HG02885 (cell line): ENCODE results near the gene PLB1.
"Not testable (repeated sequence)": the region's sequence is repeated elsewhere in the genome, so short reads cannot be mapped to it uniquely, and the experiment has no call there.

Experiments
- ATAC-seq: cut with Tn5 transposase; IDR thresholded peaks from one replicate; pipeline ENCODE4 v1.9.1; 2021; ENCODE audit warnings: mild to moderate bottlenecking; ENCODE audit not compliant: unreplicated experiment, poor library complexity

PLB1 gene

GRCh38 chr2:28463211-28463816 lies 32.5 kb upstream of the PLB1 start:
- no peak for ATAC-seq

GRCh38 chr2:28463893-28464292 lies 32.0 kb upstream of the PLB1 start:
- ATAC-seq = no peak

GRCh38 chr2:28465148-28465885 lies 30.5 kb upstream of the PLB1 start:
- no peak for ATAC-seq

- ATAC-seq = no peak
Measured at GRCh38 chr2:28469304-28469703, 26.6 kb upstream of the PLB1 start.

- ATAC-seq = no peak
Measured at GRCh38 chr2:28469947-28470535, 25.8 kb upstream of the PLB1 start.

- no peak for ATAC-seq
Measured at GRCh38 chr2:28470759-28471158, 25.1 kb upstream of the PLB1 start.

DNA sequence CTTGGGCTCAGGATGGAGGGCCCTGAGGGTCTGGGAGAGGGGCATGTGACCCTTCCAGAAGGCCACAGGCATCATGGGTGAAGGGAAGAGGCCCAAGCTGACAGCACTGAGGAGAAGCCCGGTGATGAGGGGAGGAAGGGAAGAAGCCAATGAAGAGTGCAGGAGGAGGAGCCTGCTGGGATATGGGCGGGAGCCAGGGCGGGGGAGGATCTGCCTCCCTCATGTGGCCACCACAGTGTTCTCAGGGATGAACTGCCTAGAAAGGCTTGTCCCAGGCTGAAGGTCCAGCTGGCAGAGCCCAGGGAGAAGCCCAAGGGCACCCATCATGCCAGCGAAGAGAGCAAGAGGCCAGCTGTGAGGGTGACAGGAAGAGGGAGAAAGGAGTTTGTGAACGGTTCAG lies 24.6 kb upstream of the PLB1 start:
- ATAC-seq = no peak

- no peak for ATAC-seq
Measured at GRCh38 chr2:28471701-28472236, 24.1 kb upstream of the PLB1 start.

DNA sequence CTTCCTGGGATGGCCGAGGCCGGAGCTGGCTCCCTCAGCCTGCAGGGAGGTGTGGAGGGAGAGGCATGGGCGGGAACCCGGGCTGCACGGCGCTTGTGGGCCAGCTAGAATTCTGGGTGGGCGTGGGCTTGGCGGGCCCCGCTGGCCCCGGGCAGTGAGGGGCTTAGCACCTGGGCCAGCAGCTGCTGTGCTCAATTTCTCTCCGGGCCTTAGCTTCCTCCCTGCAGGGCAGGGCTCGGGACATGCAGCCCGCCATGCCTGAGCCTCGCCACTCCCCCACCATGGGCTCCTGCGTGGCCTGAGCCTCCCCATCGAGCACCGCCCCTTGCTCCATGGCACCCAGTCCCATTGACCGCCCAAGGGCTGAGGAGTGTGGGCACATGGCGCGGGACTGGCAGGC lies 23.2 kb upstream of the PLB1 start:
- ATAC-seq = not testable (repeated sequence)

GRCh38 chr2:28475088-28475595 lies 20.7 kb upstream of the PLB1 start:
- no peak for ATAC-seq

- no peak for ATAC-seq
Measured at GRCh38 chr2:28477087-28477486, 18.8 kb upstream of the PLB1 start.

- ATAC-seq = no peak
Measured at GRCh38 chr2:28477645-28478044, 18.2 kb upstream of the PLB1 start.

DNA sequence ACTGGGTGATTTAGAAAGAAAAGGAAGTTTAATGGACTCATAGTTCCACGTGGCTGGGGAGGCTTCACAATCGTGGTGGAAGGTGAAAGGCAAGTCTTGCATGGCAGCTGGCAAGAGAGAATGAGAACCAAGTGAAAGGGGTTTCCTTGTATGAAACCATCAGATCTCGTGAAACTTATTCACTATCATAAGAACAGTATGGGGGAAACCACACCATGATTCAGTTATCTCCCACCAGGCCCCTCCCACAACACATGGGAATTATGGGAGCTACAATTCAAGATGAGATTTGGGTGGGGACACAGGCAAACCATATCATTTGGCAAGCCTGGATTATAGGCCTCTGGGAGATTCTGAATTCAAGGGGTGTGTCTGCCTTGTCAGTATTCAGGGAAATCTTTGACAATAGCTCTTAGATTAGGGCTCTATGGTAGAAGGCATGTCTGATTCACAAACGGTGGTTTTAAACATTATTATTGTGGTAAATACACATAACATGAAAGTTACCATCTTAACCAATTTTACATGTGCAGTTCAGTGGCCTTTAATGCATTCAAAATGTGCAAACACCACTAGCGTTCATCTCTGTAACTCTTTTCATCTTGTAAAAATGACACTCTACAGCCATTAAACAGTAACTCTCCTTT lies 15.3 kb upstream of the PLB1 start:
- no peak for ATAC-seq

GRCh38 chr2:28481905-28482304 lies 14.0 kb upstream of the PLB1 start:
- ATAC-seq = no peak

DNA sequence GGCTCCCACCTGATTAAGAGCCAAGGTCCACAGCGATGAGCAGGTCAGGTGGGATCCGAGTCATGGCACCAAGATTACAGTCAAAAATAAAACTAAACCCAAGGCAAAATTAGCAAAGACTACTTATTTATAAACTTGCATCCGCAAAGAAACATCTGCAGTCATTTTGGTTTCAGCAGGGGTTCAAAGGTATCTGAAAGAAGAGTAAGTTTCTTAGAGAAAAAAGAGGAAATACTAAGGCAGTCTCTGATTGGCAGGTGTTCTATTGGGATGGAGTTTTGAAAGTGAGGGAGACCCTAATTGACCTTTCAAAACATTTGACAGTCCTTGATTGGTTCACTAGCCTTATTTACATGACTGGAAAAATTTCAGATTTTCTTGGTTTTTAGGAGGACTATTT lies 11.0 kb upstream of the PLB1 start:
- ATAC-seq = no peak

- ATAC-seq = no peak
Measured at GRCh38 chr2:28486526-28486925, 9.3 kb upstream of the PLB1 start.

DNA sequence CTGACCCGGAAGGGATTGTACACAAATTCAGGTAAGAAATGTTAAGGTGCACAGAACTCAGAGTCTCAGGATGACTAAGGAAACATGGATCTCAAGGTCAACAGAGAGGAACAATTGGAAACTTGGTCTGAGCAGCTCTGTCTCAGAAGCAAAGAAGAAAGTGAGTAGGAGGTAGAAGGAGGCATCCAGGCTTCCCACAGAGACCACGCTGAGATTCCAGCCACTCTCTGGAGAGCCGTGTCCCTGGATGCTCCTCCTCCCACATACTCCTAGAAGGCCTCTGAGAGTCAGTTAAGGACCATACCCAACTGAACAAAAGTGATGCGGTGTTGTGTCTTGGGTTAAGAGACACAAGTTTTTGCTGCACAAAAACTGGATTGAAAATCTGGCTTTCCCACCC lies 8.6 kb upstream of the PLB1 start:
- ATAC-seq = no peak

- ATAC-seq = no peak
Measured at GRCh38 chr2:28488083-28488830, 7.6 kb upstream of the PLB1 start.

DNA sequence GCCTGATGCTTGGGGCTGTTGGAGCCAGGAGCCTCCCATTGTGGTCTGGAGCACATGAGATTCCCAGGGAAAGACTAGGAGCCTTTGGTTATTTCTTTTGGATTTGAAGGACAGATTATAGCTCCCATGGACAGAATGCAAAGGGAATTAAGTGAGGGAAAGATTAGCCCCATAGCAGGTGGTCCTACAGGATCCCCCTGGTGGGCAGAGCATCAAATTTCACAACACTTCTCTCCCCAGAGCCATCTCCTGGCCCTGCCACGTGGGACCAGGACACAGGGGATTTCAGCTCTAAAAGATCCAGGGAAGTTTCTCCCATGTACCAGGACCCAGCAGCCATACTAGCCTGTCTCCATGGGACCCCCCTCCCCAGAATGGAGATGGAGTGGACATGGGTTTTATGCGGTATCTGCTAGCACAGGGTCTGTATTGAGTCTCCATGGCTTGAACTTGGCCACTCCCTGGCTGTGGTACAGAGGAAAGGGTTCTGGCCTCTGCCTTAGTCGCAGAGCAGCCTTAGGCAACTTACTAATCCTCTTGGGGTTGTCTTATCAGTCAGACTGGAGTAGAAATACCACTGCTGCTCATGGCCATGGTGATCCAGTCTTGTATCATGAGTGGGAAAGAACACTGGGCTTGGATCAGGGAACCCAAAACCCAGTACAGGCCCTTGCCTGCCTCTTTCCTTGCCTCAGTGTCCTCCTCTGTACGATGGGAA lies 6.8 kb upstream of the PLB1 start:
- ATAC-seq = no peak

DNA sequence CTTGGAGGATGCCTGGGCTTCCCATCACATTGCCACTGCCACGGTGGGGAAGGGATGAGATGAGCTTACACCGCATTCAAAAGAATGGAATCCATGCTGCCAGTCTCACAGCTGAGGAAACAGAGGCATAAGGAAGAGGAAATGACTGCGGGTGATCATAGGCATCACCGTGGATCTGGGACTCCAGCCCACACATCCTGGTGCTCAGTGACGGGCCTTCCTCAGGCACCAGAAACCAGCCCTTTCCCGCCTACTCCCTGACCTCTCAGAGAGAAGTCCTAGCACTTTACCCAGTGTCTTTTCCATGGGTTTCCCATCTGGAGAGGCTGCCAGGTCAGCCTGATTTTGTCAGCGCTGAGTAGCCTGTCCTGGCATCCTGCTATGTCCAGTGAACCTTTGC lies 5.3 kb upstream of the PLB1 start:
- no peak for ATAC-seq
